Measurements from ENCODE around the gene TBC1D10B. TPM values are rescaled to one million over a fixed set of nuclear protein-coding genes. Genes with fewer than 3 reads are reported as not detected.

TBC1D10B gene
- total and polyA plus RNA-seq, 9 of the 15 experiments (the other 6 are each of a cell fraction or from before 2014, with no cell fraction given): 2.2 to 55.4 (median 17.5) TPM

GRCh38 chr16:30378236-30379157, 8.2 kb upstream of the TBC1D10B start (continued):
- no peak for TF ChIP-seq ZNF407 (IDR thresholded peaks at IDR 0.05; ENCODE audit: low read depth)
- no peak for TF ChIP-seq ZNF696 (CRISPR knock-in tag; conservative IDR thresholded peaks at IDR 0.05)
- TF ChIP-seq NR4A1 (CRISPR knock-in tag; IDR thresholded peaks at IDR 0.05): no peak
- TF ChIP-seq NR4A1 (tag; IDR thresholded peaks at IDR 0.05): no peak
- TF ChIP-seq GTF2A2 (tag; IDR thresholded peaks at IDR 0.05): no peak
- TF ChIP-seq U2AF1 (optimal IDR thresholded peaks at IDR 0.05; ENCODE audit: low read depth, low read length): no peak
- no peak for TF ChIP-seq ADNP (tag; IDR thresholded peaks at IDR 0.05)
- TF ChIP-seq CXXC5 (CRISPR knock-in tag; IDR thresholded peaks at IDR 0.05): peak; percentile 31; the same call in 1 of the 2 replicates
- TF ChIP-seq GATA2 (CRISPR knock-in tag; IDR thresholded peaks at IDR 0.05): no peak
- TF ChIP-seq CBFA2T3 (IDR thresholded peaks at IDR 0.05): no peak; the same call in 1 of the 2 replicates
- no peak for TF ChIP-seq NFYB (IDR thresholded peaks at IDR 0.05; ENCODE audit: extremely low read depth, insufficient read length)
- TF ChIP-seq CHAMP1 (IDR thresholded peaks at IDR 0.05): no peak
- TF ChIP-seq CREB3L1 (IDR thresholded peaks at IDR 0.05; ENCODE audit: borderline replicate concordance, low read depth): no peak
- no peak for TF ChIP-seq ZFP36 (IDR thresholded peaks at IDR 0.05; ENCODE audit: low read depth, low read length, partially characterized antibody)
- TF ChIP-seq ZFPM2 (CRISPR knock-in tag; IDR thresholded peaks at IDR 0.05): no peak
- TF ChIP-seq CSDE1 (IDR thresholded peaks at IDR 0.05): no peak

All from K562 (cell line).